HCT116 (cell line): ENCODE results near the gene IL1RAPL2.

ENCODE experiments used
- ATF3 ChIP-seq: IDR thresholded peaks from 2 replicates; pipeline ENCODE4 v1.6.1; 2012
- CTCF ChIP-seq, 3 experiments: fragments of 200-600 bp in 1 of 3; sonication (generic) in 1 of 3; IDR thresholded peaks in 2 of 3; conservative IDR thresholded peaks in 1 of 3; 2 replicates each; pipeline ENCODE4 v1.5.1; 2012 to 2017; ENCODE audit warnings: low read depth in 2 of 3, low read length in 2 of 3, antibody characterized with exemption in 1 of 3, borderline replicate concordance in 1 of 3, control low read depth in 1 of 3, mild to moderate bottlenecking in 1 of 3, mixed read lengths in 1 of 3, mixed run types in 1 of 3, moderate library complexity in 1 of 3; ENCODE audit not compliant: insufficient read depth in 1 of 3
- POLR2A ChIP-seq: IDR thresholded peaks from 2 replicates; pipeline ENCODE4 v1.7.0; 2011; ENCODE audit warnings: borderline replicate concordance; ENCODE audit not compliant: insufficient read depth, insufficient read length; ENCODE audit errors: extremely low read depth
- REST ChIP-seq: IDR thresholded peaks from 2 replicates; pipeline ENCODE4 v1.6.1; 2012; ENCODE audit warnings: low read depth
- SRF ChIP-seq: IDR thresholded peaks from 2 replicates; pipeline ENCODE4 v1.6.1; 2012; ENCODE audit warnings: low read depth

DNA sequence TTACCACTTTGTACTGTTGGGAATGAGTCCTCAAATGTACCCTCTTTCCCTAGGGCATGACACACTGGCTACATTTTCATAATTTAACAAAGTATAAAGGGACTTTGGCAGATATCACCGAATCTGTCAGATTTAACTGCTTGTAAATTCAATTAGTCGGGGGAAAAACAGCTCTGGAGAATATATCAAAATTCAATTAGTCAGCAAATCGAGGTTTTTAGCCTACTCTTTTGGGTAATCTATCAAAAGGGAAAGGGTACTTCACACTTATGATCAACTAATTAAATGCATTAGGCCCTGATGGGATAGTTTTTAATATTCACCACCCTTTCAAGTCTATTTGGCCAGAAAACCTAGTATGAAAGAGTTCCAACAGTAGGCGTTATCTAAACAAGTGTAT, 141.0 kb downstream of the IL1RAPL2 start:
- TF ChIP-seq SRF (no peak), POLR2A (no peak), REST (no peak), CTCF (IDR thresholded peaks at IDR 0.05 in 2 of 3, conservative IDR thresholded peaks at IDR 0.05 in 1 of 3; ENCODE audit: borderline replicate concordance in 1 of 3, insufficient read depth in 1 of 3, low read depth in 2 of 3, low read length in 2 of 3) (no peak), ATF3 (no peak)
